CD4-positive, alpha-beta T cell (primary cell): ENCODE results near the gene SART3. TPM values are rescaled to one million over a fixed set of nuclear protein-coding genes. Genes with fewer than 3 reads are reported as not detected.

ENCODE experiments used
- ATAC-seq: fragments of 200-7000 bp; cut with Tn5 transposase; one replicate; pipeline ENCODE4 v1.10.0; 2022; ENCODE audit warnings: mild to moderate bottlenecking; ENCODE audit not compliant: poor library complexity
- CTCF ChIA-PET: fragments of 350-600 bp; sonication (Branson Sonifier 250); formaldehyde crosslinking; loops from one replicate; lab custom pipeline; 2021; ENCODE audit warnings: antibody characterized with exemption, inconsistent platforms; lab: Charles Lee
- POLR2A ChIA-PET: fragments of 350-600 bp; sonication (Branson Sonifier 250); formaldehyde crosslinking; loops from one replicate; lab custom pipeline; 2021; ENCODE audit warnings: antibody characterized with exemption, inconsistent platforms; lab: Charles Lee
- DNase-seq, 14 experiments: peaks; one replicate each; pipeline ENCODE4 v3.0.0-alpha.2; 2013 to 2020; ENCODE audit warnings: mixed read lengths in 2 of 14
- H3K27ac ChIP-seq, 2 donors: one replicate each; pipeline versions ENCODE4 v1.5.1 to v1.7.0; 2013; ENCODE audit warnings: low read length in 2 of 2, low read depth in 1 of 2, mild to moderate bottlenecking in 1 of 2
- H3K27me3 ChIP-seq, 2 experiments: 1 replicate in 1 of 2; 2 replicates in 1 of 2; pipeline versions ENCODE4 v1.6.1 to v1.7.0; 2013; ENCODE audit warnings: low read length in 2 of 2, control low read depth in 1 of 2, mild to moderate bottlenecking in 1 of 2, moderate library complexity in 1 of 2; ENCODE audit not compliant: insufficient read depth in 2 of 2, control insufficient read depth in 1 of 2
- H3K36me3 ChIP-seq: one replicate; pipeline ENCODE4 v1.6.1; 2013; ENCODE audit warnings: low read length, control low read depth; ENCODE audit not compliant: insufficient read depth
- H3K4me1 ChIP-seq: one replicate; pipeline ENCODE4 v1.6.1; 2013; ENCODE audit warnings: low read length, control low read depth; ENCODE audit not compliant: insufficient read depth
- H3K4me3 ChIP-seq: one replicate; pipeline ENCODE4 v1.5.1; 2013; ENCODE audit warnings: mild to moderate bottlenecking, low read length, moderate library complexity
- H3K9me3 ChIP-seq, 2 experiments: 1 replicate in 1 of 2; 2 replicates in 1 of 2; pipeline versions ENCODE4 v1.6.1 to v1.7.0; 2013; ENCODE audit warnings: low read length in 2 of 2, mild to moderate bottlenecking in 2 of 2, control low read depth in 1 of 2, moderate library complexity in 1 of 2; ENCODE audit not compliant: control insufficient read depth in 1 of 2, insufficient read depth in 1 of 2
- H3K27ac Mint-ChIP-seq: one replicate; pipeline ENCODE4 v1.8.0; 2020; ENCODE audit warnings: mixed read lengths
- H3K27me3 Mint-ChIP-seq: one replicate; pipeline ENCODE4 v1.8.0; 2021; ENCODE audit warnings: mixed read lengths
- H3K36me3 Mint-ChIP-seq: one replicate; pipeline ENCODE4 v1.8.0; 2021; ENCODE audit warnings: low read depth, mixed read lengths
- H3K4me1 Mint-ChIP-seq: one replicate; pipeline ENCODE4 v1.8.0; 2021; ENCODE audit warnings: low read depth, mixed read lengths
- H3K4me3 Mint-ChIP-seq: one replicate; pipeline ENCODE4 v1.8.0; 2020; ENCODE audit warnings: mild to moderate bottlenecking, mixed read lengths
- H3K9me3 Mint-ChIP-seq: one replicate; pipeline ENCODE4 v1.8.0; 2020; ENCODE audit warnings: mixed read lengths
- CTCF ChIP-seq: fragments of 200-600 bp; IDR thresholded peaks from one replicate; pipeline ENCODE4 v1.8.0; 2022; ENCODE audit warnings: antibody characterized with exemption, mild to moderate bottlenecking
- intact Hi-C, 2 experiments: fragments of 100-400 bp; cut with DNase I in 1 of 2; cut with micrococcal nuclease in 1 of 2; formaldehyde crosslinking; loops; one replicate each; pipeline versions ENCODE4 v1.15.1 to v1.9.0; 2023 to 2025; cut with DNase I, micrococcal nuclease
- total RNA-seq, 174 experiments: library from RNA in 2 of 174; stranded (reverse) in 2 of 174; gene quantifications; one replicate each; pipeline ENCODE4 v1.2.3 and lab custom pipeline; 2021 to 2026

Gene SART3
- total RNA-seq, 2 experiments from 2014 or later, result 95.1 to 104 TPM

DNA sequence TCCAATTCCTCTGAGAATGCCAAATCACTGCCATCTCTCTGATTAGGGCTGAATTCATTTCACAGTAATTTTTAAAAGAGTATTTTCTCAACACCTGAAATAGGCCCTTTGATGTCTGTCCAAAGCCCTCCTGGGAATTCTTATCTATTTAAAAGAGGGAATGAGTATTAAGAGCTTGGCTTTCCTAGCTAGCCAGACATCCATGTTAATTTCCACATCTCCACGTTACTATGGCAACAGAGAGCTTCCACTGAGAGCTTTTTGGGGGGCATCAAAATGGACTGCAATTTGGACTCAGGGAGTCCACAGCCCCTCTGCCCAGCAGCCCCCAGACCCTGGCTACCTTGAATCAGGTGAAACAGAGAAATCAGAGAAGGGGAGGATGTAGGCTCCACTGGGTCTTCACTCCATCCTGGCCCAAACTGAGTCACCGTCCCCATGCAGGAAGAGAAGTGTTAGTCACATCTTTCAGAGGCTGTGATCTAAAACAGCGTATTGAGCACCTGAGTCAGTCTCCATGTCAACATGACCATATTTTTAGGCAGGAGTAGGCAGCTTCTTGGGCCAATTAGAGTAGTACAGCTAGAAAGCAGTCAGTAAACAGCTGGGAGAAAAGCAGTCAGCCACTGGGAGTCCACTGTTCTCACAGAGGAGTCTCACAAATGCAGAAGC lies 52.9 kb downstream of the SART3 start:
- no peak overlapping the region for H3K27ac Mint-ChIP-seq
- H3K27me3 ChIP-seq, result peaks cover 0 to 6% of the 10 kb centered on the region in 2 experiments
- ATAC-seq (no peak), DNase-seq (no peak)
- H3K9me3 Mint-ChIP-seq, result peaks cover 10% of the 10 kb centered on the region
- H3K36me3 Mint-ChIP-seq, result peaks cover 2% of the 10 kb centered on the region
- peaks cover 27% of the 10 kb centered on the region for H3K27me3 Mint-ChIP-seq
- intact Hi-C loops, result no loop called here
- no peaks in the 10 kb centered on the region for H3K36me3 ChIP-seq
- TF ChIP-seq CTCF, result no peak
- ChIA-PET CTCF (no interaction called here), POLR2A (no interaction called here)
- peaks cover 0 to 12% of the 10 kb centered on the region in 2 experiments for H3K9me3 ChIP-seq
- H3K4me1 Mint-ChIP-seq, result peaks cover 8% of the 10 kb centered on the region
- no peak overlapping the region for H3K4me3 Mint-ChIP-seq
- H3K27ac ChIP-seq, result no peak overlapping the region
- no peak overlapping the region for H3K4me3 ChIP-seq
- H3K4me1 ChIP-seq, result peaks cover 8% of the 10 kb centered on the region

- peaks cover 4 to 26% of the 10 kb centered on the region in 2 experiments for H3K9me3 ChIP-seq
- H3K27me3 ChIP-seq, result peaks cover 0 to 13% of the 10 kb centered on the region in 2 experiments
- H3K9me3 Mint-ChIP-seq, result peaks cover 14% of the 10 kb centered on the region
- DNase-seq, result no peak
- ChIA-PET CTCF (no interaction called here), POLR2A (no interaction called here)
- H3K4me1 Mint-ChIP-seq, result no peaks in the 10 kb centered on the region
- H3K4me1 ChIP-seq, result no peaks in the 10 kb centered on the region
- H3K36me3 Mint-ChIP-seq, result peaks cover 5% of the 10 kb centered on the region
- H3K4me3 ChIP-seq, result no peak overlapping the region
- no peak overlapping the region for H3K27ac ChIP-seq
- no peak overlapping the region for H3K4me3 Mint-ChIP-seq
- intact Hi-C loops, result no loop called here
- H3K27me3 Mint-ChIP-seq, result peaks cover 34% of the 10 kb centered on the region
- ATAC-seq, result no peak
- H3K27ac Mint-ChIP-seq, result no peak overlapping the region
- TF ChIP-seq CTCF, result no peak
- H3K36me3 ChIP-seq, result no peaks in the 10 kb centered on the region
Measured at GRCh38 chr12:108505129-108505528, 55.8 kb downstream of the SART3 start.

DNA sequence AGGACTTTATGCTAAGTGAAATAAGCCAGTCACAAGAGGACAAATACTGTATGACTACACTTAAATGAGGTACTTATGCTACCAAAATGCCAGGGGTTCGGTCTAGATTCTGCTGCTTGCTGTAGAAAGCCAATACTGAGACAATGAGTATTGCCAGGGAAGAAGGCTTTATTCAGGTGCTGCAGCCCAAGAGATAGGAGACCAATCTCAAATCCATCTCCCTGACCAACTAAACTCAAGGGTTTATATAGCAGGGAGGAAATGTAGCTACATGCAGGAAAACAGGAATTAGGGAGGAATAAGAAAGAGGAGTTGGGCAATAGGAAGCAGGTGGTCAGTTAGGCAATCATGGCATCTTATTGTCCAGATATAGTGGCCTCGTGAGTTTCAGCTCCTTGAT lies 58.1 kb downstream of the SART3 start:
- peaks cover 14% of the 10 kb centered on the region for H3K9me3 Mint-ChIP-seq
- H3K36me3 Mint-ChIP-seq, result peaks cover 5% of the 10 kb centered on the region

More for the DNA sequence above, 58.1 kb downstream of the SART3 start:
- Histone ChIP-seq H3K27me3 (peaks cover 0 to 19% of the 10 kb centered on the region in 2 experiments), H3K9me3 (peaks cover 4 to 26% of the 10 kb centered on the region in 2 experiments), H3K4me1 (no peaks in the 10 kb centered on the region), H3K4me3 (no peak overlapping the region), H3K36me3 (no peaks in the 10 kb centered on the region), H3K27ac (no peak overlapping the region)
- Mint-ChIP-seq H3K27ac (no peak overlapping the region), H3K4me3 (no peak overlapping the region), H3K4me1 (no peaks in the 10 kb centered on the region), H3K27me3 (peaks cover 39% of the 10 kb centered on the region)
- ChIA-PET POLR2A (no interaction called here), CTCF (interaction anchor here (2.0 kb wide), 1 partner anchor 9 kb away, joined by 5 read pairs; no protein-coding TSS in a partner anchor)
- intact Hi-C loops, result no loop called here
- ATAC-seq, result no peak
- TF ChIP-seq CTCF, result no peak
- no peak for DNase-seq
